ENCODE measurements around the gene MAML3.

MAML3 gene

DNA sequence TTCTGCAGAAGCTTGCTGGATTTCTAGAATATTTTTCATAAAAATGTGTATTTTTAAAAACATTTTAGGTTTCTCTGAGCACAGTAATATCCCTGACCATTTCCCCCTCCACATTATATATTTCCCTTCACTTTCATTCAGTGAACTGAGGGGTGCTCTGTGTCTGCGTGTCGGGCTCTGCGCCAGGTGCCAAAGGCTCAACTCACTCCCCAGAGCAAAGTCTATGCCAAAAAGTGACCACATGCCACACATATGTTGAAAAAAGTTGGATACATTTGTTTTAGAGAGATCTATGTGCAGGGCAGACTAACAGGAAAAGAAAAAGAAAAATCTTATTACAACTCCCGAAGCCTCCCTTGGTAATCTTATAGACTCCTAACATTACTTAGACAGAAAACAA lies 254.6 kb downstream of the MAML3 start:
- DNase-seq (ENCODE audit: low read depth), result no peak

GRCh38 chr4:139898293-139898692 lies 255.7 kb downstream of the MAML3 start:
- DNase-seq (ENCODE audit: low read depth), result no peak

- DNase-seq (ENCODE audit: low read depth), result no peak
Observed at GRCh38 chr4:139896091-139896604, 257.8 kb downstream of the MAML3 start.

DNA sequence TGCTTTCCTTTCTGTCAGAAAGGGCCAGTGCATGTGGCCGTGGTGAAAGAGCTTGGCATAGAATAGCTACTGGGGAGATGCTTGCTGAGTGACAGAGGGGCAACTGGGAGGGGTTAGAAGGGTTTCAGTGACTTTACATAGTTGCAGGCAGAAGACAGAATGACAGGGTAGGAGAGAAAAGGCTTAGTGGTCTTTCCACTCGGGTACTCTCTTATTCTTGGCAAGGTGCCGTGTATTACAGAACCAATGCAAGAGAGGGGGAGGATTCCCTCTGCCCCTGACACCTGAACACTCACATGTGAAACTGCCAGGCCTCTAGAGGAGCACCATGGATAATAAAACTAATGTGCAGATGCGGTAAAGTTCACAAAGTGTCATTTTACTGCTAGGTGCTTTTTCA lies 260.2 kb downstream of the MAML3 start:
- no peak for DNase-seq (ENCODE audit: low read depth)

DNA sequence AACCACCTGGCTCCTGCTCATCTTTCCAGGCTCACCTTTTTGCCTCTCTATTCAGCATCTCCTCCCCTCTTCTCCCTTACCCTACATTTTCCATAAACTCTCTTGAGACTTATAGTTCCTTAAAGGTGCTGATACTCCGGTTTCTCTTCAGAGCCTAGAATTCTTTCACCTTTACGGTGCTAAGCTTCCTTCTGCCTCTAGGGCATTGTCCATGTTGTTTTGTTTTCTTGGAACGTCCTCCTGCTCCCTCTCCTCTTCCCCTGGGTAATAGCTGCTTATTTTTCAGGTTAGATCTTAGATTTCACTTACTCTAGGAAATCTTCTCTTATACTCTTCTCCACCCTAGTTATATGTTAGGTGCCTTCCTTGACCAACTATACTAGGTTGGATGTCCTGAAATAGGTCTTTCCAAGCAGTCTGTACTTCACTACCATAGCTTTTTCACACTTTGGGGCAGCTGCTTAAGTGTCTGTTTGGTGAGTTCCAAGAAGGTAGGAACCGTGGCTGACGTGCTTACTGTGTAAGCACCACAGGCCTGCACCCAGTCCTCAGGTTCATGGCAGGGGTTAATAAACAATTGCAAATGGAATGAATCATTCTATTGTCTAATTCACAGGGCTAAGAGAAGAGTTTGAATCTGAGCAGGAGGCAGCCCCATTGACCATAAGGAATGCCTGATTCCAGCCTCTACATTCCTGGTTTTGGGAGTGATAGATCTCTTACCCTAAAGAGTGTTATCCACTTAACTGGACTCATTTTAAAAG lies 260.8 kb downstream of the MAML3 start:
- DNase-seq (ENCODE audit: low read depth), result no peak

DNA sequence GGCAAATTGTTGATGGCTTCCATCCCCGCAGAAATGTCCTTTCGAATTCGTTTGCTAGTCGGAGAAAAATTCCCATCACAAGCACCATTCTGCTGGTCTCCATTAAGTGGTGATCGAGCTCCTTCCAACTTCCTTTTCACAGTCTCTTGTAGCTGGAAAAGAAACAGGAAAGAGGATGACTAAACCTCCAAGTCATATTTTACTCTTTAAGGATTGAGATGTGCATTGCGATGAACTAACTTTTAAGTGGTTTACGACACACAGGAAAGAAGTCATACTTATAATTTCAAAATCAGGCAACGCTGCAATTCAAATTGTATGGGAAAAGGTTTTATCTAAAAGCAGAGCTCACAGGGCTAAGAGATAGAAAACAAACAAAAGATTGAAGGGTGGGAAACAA lies 263.2 kb downstream of the MAML3 start:
- DNase-seq (ENCODE audit: low read depth), result no peak

DNA sequence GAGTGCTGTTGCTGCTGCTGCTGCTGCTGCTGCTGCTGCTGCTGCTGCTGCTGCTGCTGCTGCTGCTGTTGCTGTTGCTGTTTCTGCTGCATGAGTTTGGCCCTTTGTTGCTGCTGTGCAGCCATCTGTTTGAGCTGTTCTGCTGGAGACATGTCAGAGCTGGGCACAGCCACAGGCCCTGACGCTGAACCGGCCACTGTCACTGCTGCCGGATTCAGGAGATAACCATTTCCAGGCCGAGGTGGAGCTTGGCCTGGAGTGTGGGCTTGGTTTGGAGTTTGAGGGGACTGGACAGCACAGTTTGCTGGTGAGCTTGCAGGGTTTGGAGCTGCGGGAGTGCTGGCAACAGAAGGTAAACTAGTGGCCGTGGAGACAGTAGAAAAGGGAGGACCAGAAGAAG lies 264.1 kb downstream of the MAML3 start:
- no peak for DNase-seq (ENCODE audit: low read depth)

- no peak for DNase-seq (ENCODE audit: low read depth)
Observed at GRCh38 chr4:139889264-139889663, 264.7 kb downstream of the MAML3 start.

DNA sequence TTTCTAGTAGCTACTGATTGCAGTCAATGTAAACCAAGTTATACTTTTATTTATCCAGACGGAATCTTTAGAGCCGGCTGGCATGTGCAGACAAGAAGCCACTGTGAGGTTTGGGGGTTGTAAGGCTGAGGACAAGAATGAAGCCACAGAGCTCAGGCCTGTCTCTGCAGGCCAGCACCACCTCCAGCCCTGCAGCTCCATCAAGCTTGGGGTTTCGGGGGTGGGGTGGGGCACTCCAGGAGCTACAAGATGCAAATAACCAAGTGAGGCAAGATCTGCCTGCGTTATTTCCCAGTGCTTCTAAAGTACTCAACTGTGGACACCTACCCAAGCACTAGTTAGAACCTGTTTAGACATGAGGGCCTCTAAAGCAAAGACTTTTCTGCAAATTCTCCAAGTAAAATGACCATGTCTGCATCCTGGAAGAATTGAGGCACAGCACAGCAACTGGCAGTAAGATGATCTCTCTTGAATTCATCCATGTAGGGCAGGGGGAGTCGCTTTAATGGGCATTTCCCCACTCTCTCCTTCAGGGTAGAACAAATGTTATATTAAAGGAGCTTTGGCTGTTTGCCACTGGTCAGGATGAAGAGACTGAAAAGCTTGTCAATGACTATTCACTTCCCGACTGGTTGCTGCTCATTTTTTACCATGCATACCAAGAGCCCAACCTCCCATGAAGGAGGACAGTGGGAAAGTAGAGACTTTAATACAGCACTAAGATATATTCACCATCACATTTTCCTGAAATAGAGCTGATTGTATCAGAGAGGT lies 265.8 kb downstream of the MAML3 start:
- no peak for DNase-seq (ENCODE audit: low read depth)

GRCh38 chr4:139887376-139887802 lies 266.6 kb downstream of the MAML3 start:
- no peak for DNase-seq (ENCODE audit: low read depth)

DNA sequence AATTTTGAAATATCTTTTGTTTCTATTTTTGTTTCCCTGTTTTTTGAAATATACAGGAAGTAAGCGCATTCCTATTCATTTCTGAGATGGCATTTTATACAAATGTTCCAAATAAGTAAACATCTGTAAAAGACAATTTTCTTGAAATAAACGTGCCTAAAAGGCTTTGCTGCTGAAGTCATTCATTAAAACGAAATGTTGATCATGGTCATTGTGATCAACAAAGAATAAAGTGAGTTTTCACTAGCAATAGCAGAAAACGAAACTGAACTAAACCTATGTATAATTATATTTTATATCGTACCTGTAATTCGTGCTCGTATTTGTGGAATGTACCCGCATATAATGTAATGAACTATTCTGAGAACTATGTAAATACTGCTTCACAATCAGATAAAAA lies 267.2 kb downstream of the MAML3 start:
- DNase-seq (ENCODE audit: low read depth), result no peak

GRCh38 chr4:139884438-139884837 lies 269.5 kb downstream of the MAML3 start:
- DNase-seq (ENCODE audit: low read depth), result no peak

- DNase-seq (ENCODE audit: low read depth), result no peak
Observed at GRCh38 chr4:139880841-139881240, 273.1 kb downstream of the MAML3 start.

- DNase-seq (ENCODE audit: low read depth), result no peak
Observed at GRCh38 chr4:139878050-139878449, 275.9 kb downstream of the MAML3 start.

- DNase-seq (ENCODE audit: low read depth), result no peak
Observed at GRCh38 chr4:139876337-139876941, 277.5 kb downstream of the MAML3 start.

- DNase-seq (ENCODE audit: low read depth), result no peak
Observed at GRCh38 chr4:139875411-139875825, 278.6 kb downstream of the MAML3 start.

- no peak for DNase-seq (ENCODE audit: low read depth)
Observed at GRCh38 chr4:139873111-139873860, 280.7 kb downstream of the MAML3 start.

GRCh38 chr4:139872274-139872673 lies 281.7 kb downstream of the MAML3 start:
- DNase-seq (ENCODE audit: low read depth), result no peak

DNA sequence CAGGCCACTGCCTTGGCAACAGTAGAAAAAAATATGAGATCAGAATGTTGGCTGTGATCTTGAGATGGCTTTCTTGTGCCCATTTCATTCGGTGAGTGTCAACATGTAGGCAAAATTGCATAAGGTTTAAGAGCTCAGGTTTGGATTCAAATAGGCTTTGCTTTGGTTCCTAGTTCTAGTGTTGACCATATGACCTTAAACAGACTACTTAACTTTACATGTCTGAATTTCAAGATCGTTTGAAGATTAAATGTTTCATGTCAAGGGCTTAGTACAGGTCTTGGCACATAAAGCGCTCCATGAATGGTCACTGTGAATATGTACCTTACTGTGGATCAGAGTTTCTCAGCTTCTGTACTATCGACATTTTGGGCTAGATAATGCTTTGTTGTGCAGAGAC lies 284.2 kb downstream of the MAML3 start:
- no peak for DNase-seq (ENCODE audit: low read depth)

GRCh38 chr4:139866276-139866962 lies 287.6 kb downstream of the MAML3 start:
- DNase-seq (ENCODE audit: low read depth), result no peak

- no peak for DNase-seq (ENCODE audit: low read depth)
Observed at GRCh38 chr4:139865537-139865936, 288.4 kb downstream of the MAML3 start.

DNA sequence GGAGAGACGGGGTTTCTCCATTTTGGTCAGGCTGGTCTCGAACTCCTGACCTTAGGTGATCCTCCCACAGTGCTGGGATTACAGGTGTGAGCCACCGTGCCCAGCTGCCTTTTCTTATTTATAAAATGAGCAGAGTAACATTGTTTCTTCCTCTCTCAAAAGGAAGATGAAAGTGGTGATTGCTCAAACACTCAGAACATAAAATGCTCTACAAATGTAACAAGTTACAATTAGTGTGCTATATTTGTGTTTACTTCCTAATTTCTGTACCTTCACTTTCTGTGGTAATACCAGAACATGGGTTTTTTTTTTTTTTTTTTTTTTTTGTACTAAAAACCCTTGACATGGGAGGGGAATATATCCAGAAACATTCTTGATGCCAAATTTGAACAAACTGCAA lies 290.5 kb downstream of the MAML3 start:
- no peak for DNase-seq (ENCODE audit: low read depth)

Data from activated T-helper 1 cell treated with Interleukin-2 at 50 U/mL for 16 hours (primary cell).